OCI-LY7 (cell line): ENCODE results near the gene SLC25A29. TPM values are rescaled to one million over a fixed set of nuclear protein-coding genes. Genes with fewer than 3 reads are reported as not detected.

ENCODE experiments used
- BruUV-seq: library from RNA; stranded (reverse); fragments of 400-500 nt; replicated peaks from 2 replicates; lab custom pipeline; 2021; lab: Mats Ljungman, UMichigan
- CTCF ChIA-PET: fragments of 300-600 bp; sonication (Branson Sonifier 250); formaldehyde crosslinking; loops from one replicate; lab custom pipeline; 2022; ENCODE audit warnings: antibody characterized with exemption; ENCODE audit not compliant: unreplicated experiment; lab: Charles Lee
- POLR2A ChIA-PET: fragments of 300-600 bp; sonication (Branson Sonifier 250); formaldehyde crosslinking; loops from one replicate; lab custom pipeline; 2022; ENCODE audit warnings: antibody characterized with exemption; lab: Charles Lee
- DNase-seq: peaks from one replicate; pipeline ENCODE4 v3.0.0-alpha.2; 2015; ENCODE audit warnings: low spot score
- H2AFZ ChIP-seq: fragments of 200-600 bp; sonication (generic), shearing (Covaris generic); 2 replicates; pipeline ENCODE4 v1.6.1; 2014; ENCODE audit warnings: mild to moderate bottlenecking, antibody characterized with exemption, low read length, moderate library complexity
- H3K27ac ChIP-seq: fragments of 200-600 bp; sonication (generic); 2 replicates; pipeline ENCODE4 v1.5.1; 2014; ENCODE audit warnings: mixed run types, low read depth, mild to moderate bottlenecking, moderate library complexity, low read length, inconsistent platforms; ENCODE audit not compliant: poor library complexity, severe bottlenecking
- H3K36me3 ChIP-seq: fragments of 200-600 bp; sonication (generic); 2 replicates; pipeline ENCODE4 v1.6.1; 2014; ENCODE audit warnings: mild to moderate bottlenecking, antibody characterized with exemption, low read length, moderate library complexity, mixed read lengths; ENCODE audit not compliant: insufficient read depth
- H3K4me1 ChIP-seq: fragments of 200-600 bp; sonication (generic); 2 replicates; pipeline ENCODE4 v1.5.1; 2014; ENCODE audit warnings: mild to moderate bottlenecking, low read length; ENCODE audit not compliant: insufficient read depth, poor library complexity, severe bottlenecking
- H3K4me2 ChIP-seq: fragments of 200-600 bp; sonication (generic); 2 replicates; pipeline ENCODE4 v1.6.1; 2014; ENCODE audit warnings: mild to moderate bottlenecking, low read length
- H3K4me3 ChIP-seq: fragments of 200-600 bp; sonication (generic); 2 replicates; pipeline ENCODE4 v1.5.1; 2014; ENCODE audit warnings: mild to moderate bottlenecking, low read depth, low read length; ENCODE audit not compliant: poor library complexity, severe bottlenecking
- H3K79me2 ChIP-seq: fragments of 200-600 bp; sonication (generic); 2 replicates; pipeline ENCODE4 v1.6.1; 2016; ENCODE audit warnings: low read depth, mild to moderate bottlenecking, low read length, moderate library complexity, mixed read lengths; ENCODE audit not compliant: insufficient read depth
- H3K9me2 ChIP-seq: fragments of 200-600 bp; sonication (generic); 2 replicates; pipeline ENCODE4 v1.6.1; 2016; ENCODE audit warnings: mild to moderate bottlenecking, low read length, mixed read lengths; ENCODE audit not compliant: insufficient read depth
- H3K9me3 ChIP-seq: fragments of 200-600 bp; sonication (generic); 2 replicates; pipeline ENCODE4 v1.6.1; 2014; ENCODE audit warnings: mild to moderate bottlenecking, mixed run types, low read length, mixed read lengths
- H4K20me1 ChIP-seq: fragments of 200-600 bp; sonication (generic); 2 replicates; pipeline ENCODE4 v1.6.1; 2014; ENCODE audit warnings: mild to moderate bottlenecking, antibody characterized with exemption, low read length, moderate library complexity, mixed read lengths; ENCODE audit not compliant: insufficient read depth
- EZH2phosphoT487 ChIP-seq: fragments of 200-600 bp; sonication (generic); IDR thresholded peaks from 2 replicates; pipeline ENCODE4 v1.6.1; 2018; ENCODE audit warnings: low read depth, borderline replicate concordance, mild to moderate bottlenecking, mixed run types, antibody characterized with exemption, low read length, moderate library complexity, mixed read lengths
- intact Hi-C: fragments of 100-400 bp; cut with micrococcal nuclease; formaldehyde crosslinking; loops from one replicate; pipeline ENCODE4 v1.10.0; 2022; ENCODE audit not compliant: unreplicated experiment
- total RNA-seq, 2 experiments: library from RNA; depleted of rRNA in 1 of 2; stranded (reverse); fragments of >200 nt in 1 of 2; shearing (Covaris generic) in 1 of 2; gene quantifications; 2 replicates each; pipeline ENCODE4 v1.2.3, GENCODE V29; 2014 to 2022
- TF ChIP-seq, protein P1 (sequence below): fragments of 200-600 bp; sonication (generic); conservative IDR thresholded peaks from 2 replicates; pipeline ENCODE4 v1.5.1; 2014; ENCODE audit warnings: mild to moderate bottlenecking, antibody characterized with exemption, low read length, moderate library complexity, mixed read lengths

The SLC25A29 gene
- total RNA-seq, 2 experiments from 2014 or later: 14.6 to 34.8 TPM

GRCh38 chr14:100307766-100308426, 1.7 kb upstream of the SLC25A29 start:
- CTCF ChIA-PET: no interaction called here
- Histone ChIP-seq H3K4me2 (no peak overlapping the region), H3K9me2 (no peaks in the 10 kb centered on the region), H2AFZ (no peak overlapping the region), H3K4me3 (no peak overlapping the region), H3K79me2 (no peaks in the 10 kb centered on the region), H3K9me3 (no peaks in the 10 kb centered on the region), H4K20me1 (no peaks in the 10 kb centered on the region), H3K36me3 (no peaks in the 10 kb centered on the region), H3K4me1 (peaks cover 17% of the 10 kb centered on the region), H3K27ac (no peak overlapping the region)
- no TSS peak for BruUV-seq
- no peak for DNase-seq
- no peak for TF ChIP-seq EZH2phosphoT487
- TF ChIP-seq, protein P1, sequence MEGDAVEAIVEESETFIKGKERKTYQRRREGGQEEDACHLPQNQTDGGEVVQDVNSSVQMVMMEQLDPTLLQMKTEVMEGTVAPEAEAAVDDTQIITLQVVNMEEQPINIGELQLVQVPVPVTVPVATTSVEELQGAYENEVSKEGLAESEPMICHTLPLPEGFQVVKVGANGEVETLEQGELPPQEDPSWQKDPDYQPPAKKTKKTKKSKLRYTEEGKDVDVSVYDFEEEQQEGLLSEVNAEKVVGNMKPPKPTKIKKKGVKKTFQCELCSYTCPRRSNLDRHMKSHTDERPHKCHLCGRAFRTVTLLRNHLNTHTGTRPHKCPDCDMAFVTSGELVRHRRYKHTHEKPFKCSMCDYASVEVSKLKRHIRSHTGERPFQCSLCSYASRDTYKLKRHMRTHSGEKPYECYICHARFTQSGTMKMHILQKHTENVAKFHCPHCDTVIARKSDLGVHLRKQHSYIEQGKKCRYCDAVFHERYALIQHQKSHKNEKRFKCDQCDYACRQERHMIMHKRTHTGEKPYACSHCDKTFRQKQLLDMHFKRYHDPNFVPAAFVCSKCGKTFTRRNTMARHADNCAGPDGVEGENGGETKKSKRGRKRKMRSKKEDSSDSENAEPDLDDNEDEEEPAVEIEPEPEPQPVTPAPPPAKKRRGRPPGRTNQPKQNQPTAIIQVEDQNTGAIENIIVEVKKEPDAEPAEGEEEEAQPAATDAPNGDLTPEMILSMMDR: no peak
- intact Hi-C loops: loop anchor here (2.0 kb wide), 1 partner anchor 69 kb away; the partner anchor contains the start of gene WDR25
- POLR2A ChIA-PET: no interaction called here

DNA sequence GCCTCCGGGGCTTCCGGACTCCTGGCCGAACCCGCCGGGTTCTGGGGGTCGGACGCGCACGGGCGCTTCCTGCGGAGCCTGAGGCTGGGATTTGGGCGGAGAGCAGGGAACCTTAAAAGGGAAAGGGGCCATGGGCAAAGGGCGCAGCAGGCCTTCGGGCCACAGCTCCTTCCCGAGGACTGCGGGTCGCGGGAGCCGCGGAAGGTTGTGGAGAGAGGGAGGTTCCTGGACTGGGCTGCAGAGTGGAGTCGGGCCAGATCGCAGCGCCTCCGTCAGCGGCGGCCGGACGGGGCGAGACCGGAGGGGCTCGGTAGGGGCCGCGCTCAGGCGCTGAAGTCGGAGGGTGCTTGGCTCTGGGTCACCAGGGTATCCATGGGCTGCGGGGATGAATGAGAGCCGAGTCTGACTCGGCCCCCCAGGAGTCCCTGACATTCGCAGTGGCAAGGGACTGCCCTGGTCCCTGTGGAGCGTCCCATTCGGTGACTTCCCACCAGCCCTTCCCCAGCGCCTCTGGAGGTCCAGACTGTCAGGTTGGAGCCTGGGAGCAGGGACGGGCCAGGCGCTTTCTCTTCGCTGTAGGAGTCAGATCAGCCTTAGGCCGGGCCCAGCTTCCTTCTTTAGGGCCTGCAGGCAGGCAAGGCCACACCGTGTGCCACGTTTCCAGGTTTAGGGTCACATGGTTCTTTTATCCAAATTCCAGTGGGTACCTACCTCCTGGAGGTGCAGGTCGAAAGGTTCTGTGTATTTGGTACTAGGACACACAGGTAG, 938 bp upstream of the SLC25A29 start:
- Histone ChIP-seq H3K27ac (no peak overlapping the region), H3K79me2 (no peaks in the 10 kb centered on the region), H4K20me1 (no peaks in the 10 kb centered on the region), H3K9me3 (no peaks in the 10 kb centered on the region), H3K36me3 (no peaks in the 10 kb centered on the region), H3K9me2 (no peaks in the 10 kb centered on the region), H3K4me3 (peak overlapping the region; percentile 75), H3K4me1 (peaks cover 12% of the 10 kb centered on the region), H2AFZ (peak overlapping the region; percentile 52), H3K4me2 (peak overlapping the region; percentile 83)
- POLR2A ChIA-PET: no interaction called here
- CTCF ChIA-PET: no interaction called here
- BruUV-seq: no TSS peak
- intact Hi-C loops: loop anchor here (2.0 kb wide), 1 partner anchor 70 kb away; the partner anchor contains the start of gene WDR25
- no peak for DNase-seq
- no peak for TF ChIP-seq EZH2phosphoT487
- TF ChIP-seq, protein P1: no peak
